Activated CD4-positive, alpha-beta T cell treated with anti-CD3 and anti-CD28 coated beads, Interleukin-2, amount 50 U/mL, for 4 hours (primary cell): Measurements from ENCODE around the gene CABLES2.

Experiments
- DNase-seq, 2 experiments: peaks; one replicate each; pipeline ENCODE4 v3.0.0-alpha.2; 2020

The CABLES2 gene

GRCh38 chr20:62357187-62357667 lies 49.9 kb downstream of the CABLES2 start:
- DNase-seq, result no peak

DNA sequence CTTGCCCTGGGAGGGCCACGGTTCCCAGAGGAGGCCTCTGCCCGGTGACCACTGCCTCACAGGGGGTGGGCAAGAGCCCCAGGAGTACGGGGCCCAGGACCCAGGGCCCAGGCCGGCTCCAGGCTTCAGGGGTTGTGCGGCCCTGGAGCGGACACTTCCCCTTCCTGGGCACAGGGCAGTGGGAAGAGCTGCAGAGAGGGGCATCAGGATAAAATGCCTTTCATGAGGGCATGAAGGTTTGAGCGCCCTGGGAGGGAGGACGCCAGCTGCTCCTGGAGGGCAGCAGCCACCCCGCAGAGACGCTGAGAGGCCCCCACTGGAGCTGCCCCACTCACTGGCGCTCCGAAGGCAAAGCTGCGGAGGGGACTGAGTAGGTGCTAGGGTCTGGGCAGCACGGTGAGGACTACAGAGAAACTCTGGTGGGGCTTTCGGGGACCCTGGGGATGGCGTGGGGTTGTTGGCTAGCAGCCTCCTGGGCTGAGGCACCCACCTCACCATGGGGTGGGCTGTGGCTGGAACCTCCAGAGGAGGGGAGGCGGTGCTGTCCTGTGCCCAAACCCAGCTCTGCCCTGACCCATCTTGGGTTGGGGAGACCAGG lies 50.4 kb downstream of the CABLES2 start:
- DNase-seq, result no peak

DNA sequence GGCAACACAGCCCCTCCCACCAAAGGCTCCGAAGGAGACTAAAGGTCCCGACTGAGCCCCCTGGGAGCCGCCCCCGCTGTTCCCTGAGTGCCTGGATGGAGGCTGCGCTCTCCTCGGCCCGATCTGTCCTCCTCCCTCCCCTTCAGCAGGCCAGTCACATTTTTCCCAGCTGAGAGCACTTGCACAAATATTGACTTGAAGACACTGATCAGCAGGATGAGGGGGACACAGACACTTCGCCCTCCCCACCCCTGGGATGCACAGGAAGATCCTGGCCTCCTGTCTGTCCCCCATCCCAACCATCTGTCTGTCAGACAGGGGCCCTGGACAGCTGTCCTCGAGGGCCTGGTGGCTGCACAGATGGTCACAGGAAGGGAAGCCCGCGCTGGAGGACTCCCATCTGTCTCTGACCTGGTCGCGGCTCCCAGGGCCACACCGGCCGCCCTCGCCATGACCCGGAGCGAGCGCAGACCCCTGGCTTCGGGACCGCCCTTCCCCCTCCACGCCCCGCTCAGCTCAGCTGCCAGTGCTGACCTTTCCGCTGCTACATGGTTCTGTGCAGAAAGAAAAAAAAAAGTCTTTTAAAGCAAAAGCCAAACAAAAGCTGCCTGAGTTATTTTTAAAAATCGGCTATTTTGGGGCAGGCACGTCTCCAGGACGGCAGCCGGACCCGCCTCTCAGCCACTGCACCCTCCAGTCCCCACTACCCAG lies 51.1 kb downstream of the CABLES2 start:
- DNase-seq, result no peak

DNA sequence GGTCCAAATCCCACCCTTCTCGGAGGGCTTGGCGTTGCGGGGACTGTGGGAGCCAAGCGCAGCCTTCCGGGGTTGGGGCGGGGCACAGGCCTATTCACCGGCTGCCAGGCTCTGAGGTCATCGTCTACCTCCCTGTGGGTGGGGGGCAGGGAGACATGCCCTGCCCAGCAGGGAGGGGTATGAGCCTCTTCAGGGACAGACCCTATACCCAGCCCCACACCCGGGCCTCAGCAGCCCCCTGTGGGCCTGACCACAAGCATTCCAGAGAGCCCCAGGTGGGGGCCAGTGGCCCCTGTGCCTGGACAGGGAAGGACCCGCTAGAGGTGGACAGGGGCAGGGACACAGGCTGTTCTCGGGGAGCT lies 51.6 kb downstream of the CABLES2 start:
- no peak for DNase-seq

- no peak for DNase-seq
Measured at GRCh38 chr20:62354811-62355341, 52.2 kb downstream of the CABLES2 start.

- no peak for DNase-seq
Measured at GRCh38 chr20:62354031-62354808, 52.9 kb downstream of the CABLES2 start.

DNA sequence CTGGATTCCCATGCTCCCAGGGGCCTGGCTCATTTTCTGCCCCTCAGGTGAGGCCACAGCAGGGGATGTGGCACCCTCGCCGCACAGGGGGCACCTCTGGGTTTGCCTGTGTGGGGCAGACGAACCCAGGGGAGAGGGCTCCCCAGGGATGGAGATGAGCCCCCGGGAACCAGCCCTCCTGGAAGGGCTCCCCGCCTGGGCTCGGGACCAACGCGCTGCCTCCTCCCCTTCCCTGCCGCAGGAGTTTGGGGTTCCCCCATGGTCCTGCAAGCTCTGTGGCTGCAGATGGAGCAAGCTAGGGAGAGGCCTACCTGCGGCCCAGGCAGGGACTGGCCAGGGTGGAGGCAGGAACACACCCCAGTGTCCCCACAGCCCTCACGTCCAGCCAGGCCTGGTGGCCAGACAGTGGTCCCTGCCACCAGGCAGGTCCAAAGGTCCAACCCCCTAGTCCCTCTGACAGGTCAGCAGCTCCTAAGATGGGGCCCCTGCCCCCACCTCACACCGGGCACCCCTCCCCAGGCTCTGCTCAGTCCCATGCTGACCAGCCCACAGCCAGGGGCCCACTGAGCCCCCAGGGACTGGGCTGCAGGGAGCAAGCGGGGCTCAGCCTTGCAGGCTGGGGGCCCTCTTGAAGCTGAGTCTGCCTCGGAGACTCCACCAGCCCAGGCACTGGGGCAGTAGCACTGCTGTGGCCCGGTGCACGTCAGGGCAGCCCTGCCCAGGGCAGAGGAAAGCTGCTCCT lies 53.6 kb downstream of the CABLES2 start:
- no peak for DNase-seq

DNA sequence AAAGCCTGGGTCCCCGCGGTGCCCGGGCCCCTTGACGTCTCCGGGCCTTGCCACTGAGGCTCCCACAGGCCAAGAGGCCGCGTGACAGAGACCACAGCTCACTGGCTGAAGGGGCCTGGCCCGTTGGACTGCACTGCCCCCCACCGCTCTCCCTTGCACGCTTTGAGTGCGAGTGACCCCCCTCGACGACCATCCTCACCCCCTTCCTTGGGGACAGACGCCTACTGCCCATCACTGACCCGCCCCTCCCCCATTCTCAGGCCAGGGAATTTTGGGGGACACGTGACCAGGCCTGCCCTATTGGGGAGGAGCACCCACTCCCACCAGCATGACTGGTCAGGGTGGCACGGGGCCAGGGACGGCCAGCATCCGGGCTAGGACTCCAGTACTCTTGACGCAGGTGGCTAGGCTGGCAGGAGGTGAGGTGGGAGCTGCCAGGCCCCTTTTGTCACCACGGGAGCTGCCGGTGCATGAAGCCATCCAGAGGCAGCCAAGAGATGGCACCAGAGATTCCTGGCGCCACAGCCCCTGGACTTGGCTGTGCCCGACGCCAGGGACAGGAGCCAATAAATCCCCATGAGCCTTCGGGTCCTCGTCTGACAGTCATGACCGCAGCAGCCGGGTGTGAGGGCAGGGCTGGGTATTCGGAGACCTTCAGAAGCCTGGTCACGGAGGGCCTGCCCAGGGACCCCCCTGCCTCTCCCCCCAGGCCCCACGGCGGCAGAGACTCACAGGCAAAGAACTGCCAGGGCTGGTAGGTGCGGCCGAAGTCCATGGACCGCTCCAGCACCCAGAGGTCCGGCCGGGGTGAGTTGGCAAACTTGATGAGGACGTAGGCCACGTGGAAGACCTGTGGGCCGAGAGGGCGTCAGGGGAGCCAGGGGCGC lies 54.4 kb downstream of the CABLES2 start:
- DNase-seq, result no peak

DNA sequence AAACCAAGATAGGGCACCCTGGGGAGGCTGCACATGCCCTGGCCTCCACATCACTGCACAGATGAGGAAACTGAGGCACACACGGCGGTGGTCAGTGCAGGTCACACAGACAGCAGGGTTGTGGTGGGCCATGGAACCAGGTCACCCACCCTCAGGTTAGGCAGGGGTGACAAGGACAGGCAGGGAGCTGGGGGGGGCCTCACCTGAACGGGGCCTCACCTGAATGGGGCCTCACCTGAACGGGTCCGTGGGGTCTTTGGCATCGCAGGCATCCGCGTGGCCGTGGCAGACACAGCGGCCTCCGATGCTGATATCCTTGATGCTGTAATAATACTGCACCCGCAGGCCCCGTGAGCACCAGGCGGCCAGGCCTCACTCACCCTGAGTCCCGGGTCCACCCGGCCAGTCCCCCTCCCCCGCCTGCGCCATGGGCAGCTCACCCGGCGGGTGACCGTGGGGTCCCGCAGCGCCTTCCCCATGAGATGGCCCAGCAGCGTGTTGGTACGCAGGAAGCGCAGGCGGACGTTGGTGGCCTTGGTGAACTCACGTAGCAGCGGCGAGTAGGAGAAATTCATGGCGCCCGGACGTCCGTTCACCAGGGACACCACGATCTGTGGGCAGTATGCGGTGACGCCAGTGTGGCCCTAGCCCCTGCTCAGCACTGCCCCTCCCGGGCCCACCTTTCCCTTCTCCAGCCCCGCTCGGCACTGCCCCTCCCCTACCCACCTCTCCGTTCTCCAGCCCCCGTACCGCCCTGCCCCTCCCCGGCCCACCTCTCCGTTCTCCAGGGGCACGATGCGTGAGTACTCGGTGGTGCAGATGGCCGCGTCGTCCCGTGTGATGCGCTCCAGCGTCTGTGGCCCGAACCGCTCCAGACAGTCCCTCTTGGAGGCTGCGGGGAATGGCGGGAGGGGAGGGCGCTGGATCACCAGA lies 55.4 kb downstream of the CABLES2 start:
- DNase-seq, result no peak

DNA sequence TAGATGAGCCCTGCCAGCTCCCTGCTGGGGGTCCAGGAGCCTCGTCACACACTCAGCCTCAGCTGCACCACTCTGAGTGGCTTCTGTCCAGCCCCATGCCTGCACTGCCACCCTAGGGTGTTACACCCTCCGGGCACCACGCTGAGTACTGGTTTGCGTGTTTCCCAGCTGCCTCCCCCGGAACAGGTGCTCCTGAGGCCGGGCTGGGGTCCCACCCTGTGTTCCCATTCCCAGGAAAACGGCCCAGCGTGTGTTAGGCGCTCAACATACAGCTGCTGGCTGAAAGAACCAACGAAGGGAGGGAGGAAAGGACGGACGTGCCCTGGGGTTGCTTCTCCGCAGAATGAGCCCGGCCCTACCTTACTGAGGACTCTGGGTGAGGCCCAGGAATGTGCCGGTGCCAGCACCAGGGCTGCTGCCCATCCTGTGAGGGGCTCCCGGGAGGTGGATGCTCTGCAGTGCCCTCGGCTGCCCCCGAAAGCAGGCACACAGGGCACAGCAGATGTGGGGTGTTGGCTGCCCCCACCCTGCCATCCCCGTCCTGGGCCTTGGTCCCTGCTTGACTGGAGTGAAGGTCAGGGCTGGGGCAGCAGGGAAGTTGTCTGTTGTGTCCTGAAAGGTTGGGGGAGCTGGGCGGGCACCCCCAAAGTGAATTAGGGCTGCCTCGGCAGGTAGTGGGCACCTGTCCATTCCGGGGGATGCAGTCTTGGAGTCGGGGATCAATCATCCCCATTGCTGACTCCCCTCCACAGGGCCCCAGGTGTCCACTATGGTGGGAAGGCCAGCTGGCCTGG lies 56.3 kb downstream of the CABLES2 start:
- DNase-seq, result no peak

DNA sequence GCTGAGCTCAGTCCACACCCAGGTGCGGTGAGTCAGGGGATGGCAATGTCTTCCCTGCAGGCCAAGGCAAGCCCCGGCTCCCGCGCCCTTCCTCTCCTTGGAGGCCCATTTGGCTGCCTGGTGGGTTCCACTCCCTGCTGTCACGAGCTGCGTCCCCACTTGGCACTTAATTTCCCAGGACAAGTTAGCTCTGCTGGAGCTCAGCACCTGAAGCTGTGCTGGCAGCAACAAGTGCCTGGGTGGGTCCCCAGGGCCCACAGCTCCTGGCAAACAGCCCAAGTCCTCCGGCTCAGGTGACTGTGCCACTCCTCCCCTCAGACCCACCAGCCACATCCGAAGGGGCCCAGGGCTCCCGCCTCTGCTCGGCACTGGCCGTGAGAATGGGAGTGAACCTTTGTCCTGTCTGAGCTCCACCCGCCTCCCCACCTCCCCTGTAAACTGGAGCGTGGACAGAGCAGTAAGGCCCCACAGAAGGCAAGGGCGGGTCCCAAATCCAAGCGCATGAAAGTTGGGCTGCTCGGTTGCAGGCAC lies 56.9 kb downstream of the CABLES2 start:
- no peak for DNase-seq

GRCh38 chr20:62349556-62350097 lies 57.5 kb downstream of the CABLES2 start:
- no peak for DNase-seq

- DNase-seq, result no peak
Measured at GRCh38 chr20:62348604-62349003, 58.5 kb downstream of the CABLES2 start.

- DNase-seq, result no peak
Measured at GRCh38 chr20:62347445-62347844, 59.6 kb downstream of the CABLES2 start.

DNA sequence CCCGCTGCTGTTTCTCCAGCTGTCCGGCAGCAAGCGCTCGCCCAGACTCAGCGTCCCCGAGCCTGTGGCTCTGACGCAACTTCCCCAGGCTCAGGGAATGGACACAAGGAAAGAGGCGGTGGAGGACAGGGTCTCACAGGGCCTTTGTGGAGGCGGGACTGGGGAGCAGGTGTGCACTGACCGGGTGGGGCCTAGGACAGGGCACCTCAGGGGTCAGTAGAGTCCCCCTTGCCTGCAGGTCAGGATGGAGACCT lies 60.0 kb downstream of the CABLES2 start:
- DNase-seq, result no peak

DNA sequence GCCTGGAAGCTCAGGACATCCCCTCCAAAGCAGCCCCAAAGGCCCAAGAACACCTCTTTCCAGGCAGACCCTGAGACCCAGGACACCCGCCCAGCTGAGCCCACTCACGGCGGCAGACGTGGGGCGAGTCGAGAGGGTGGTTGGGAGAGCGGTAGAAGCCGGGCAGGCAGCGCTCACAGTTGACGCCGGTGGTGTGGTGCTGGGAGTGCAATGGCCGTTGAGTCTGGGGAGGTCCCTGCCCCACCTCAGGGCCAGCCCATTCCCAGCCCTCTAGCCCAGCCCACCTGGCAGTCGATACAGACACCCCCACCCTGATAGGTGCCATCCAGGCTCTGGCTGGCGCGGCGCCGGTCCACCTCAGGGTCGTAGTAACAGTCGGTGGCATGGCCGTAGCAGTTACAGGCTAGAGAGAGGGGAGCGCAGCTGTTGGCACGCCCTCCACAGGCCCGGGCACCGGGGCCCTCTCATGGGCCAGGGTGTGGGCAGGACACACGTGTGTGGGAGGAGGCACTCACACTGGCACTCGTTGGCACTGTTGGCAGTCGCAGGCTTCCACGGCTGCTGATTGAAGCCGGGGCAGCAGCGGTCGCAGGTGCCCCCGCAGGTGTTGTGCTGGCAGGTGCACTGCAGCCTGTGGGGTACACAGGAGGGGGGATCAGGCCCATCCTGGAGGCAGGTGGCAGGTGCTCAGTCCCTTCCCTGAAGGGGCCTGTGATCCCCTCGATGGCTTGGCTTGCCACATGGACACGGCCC lies 60.5 kb downstream of the CABLES2 start:
- DNase-seq, result no peak

- DNase-seq, result no peak
Measured at GRCh38 chr20:62345681-62346370, 61.3 kb downstream of the CABLES2 start.

DNA sequence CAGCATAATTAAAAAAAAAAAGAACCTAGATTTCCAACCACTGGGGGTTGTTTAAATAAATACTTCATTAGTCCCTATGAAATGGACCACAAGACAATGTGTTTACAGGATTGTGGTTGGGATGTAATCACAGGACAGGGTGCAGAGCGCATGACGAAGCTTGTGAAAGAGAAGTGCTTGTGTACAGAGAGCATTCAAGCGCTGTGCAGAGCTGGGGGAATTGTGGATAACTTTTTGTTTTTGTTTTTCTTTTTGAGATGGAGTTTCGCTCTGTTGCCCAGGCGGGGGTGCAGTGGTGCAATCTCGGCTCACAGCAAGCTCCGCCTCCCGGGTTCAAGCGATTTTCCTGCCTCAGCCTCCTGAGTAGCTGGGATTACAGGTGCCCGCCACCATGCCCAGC lies 62.3 kb downstream of the CABLES2 start:
- DNase-seq, result no peak
